B cell (primary cell): ENCODE data around the gene DCBLD2. TPM values are rescaled to one million over a fixed set of nuclear protein-coding genes. Genes with fewer than 3 reads are reported as not detected.

Experiments
- ATAC-seq: fragments of 200-7000 bp; cut with Tn5 transposase; one replicate; pipeline ENCODE4 v1.10.0; 2021; ENCODE audit warnings: low read depth, mild to moderate bottlenecking, moderate number of reproducible peaks, moderate library complexity
- CTCF ChIA-PET: fragments of 350-600 bp; sonication (Branson Sonifier 250); formaldehyde crosslinking; loops from one replicate; lab custom pipeline; 2021; ENCODE audit warnings: antibody characterized with exemption, inconsistent platforms; lab: Charles Lee
- POLR2A ChIA-PET: fragments of 350-600 bp; sonication (Branson Sonifier 250); formaldehyde crosslinking; loops from one replicate; lab custom pipeline; 2021; ENCODE audit warnings: antibody characterized with exemption; lab: Charles Lee
- DNase-seq: peaks from one replicate; pipeline ENCODE4 v3.0.0; 2013
- H2AFZ ChIP-seq: 2 replicates; pipeline ENCODE4 v1.6.1; 2012; ENCODE audit warnings: mild to moderate bottlenecking, low read depth, low read length; ENCODE audit not compliant: insufficient read depth, poor library complexity, severe bottlenecking
- H3K27ac ChIP-seq, 2 donors: 1 replicate in 1 of 2; 2 replicates in 1 of 2; pipeline ENCODE4 v1.5.1; 2012 to 2013; ENCODE audit warnings: low read length in 2 of 2, mild to moderate bottlenecking in 2 of 2, moderate library complexity in 1 of 2
- H3K27me3 ChIP-seq, 4 experiments: fragments of 200-600 bp in 1 of 4; sonication (generic) in 1 of 4; replicated peaks in 1 of 4; 1 replicate in 2 of 4; 2 replicates in 2 of 4; pipeline versions ENCODE4 v1.6.1 to v1.7.0; 2013 to 2016; ENCODE audit warnings: low read length in 3 of 4, mild to moderate bottlenecking in 2 of 4, mixed read lengths in 1 of 4, moderate library complexity in 1 of 4; ENCODE audit not compliant: insufficient read depth in 4 of 4, control insufficient read depth in 3 of 4; ENCODE audit errors: control extremely low read depth in 1 of 4
- H3K36me3 ChIP-seq, 2 experiments: replicated peaks in 1 of 2; 1 replicate in 1 of 2; 2 replicates in 1 of 2; pipeline versions ENCODE4 v1.6.1 to v1.7.1; 2013; ENCODE audit warnings: low read length in 1 of 2; ENCODE audit not compliant: insufficient read depth in 2 of 2, control insufficient read depth in 1 of 2; ENCODE audit errors: control extremely low read depth in 1 of 2, extremely low read depth in 1 of 2
- H3K4me1 ChIP-seq, 2 donors: fragments of 200-600 bp in 1 of 2; sonication (generic) in 1 of 2; 1 replicate in 1 of 2; 2 replicates in 1 of 2; pipeline versions ENCODE4 v1.5.1 to v1.6.1; 2013 to 2017; ENCODE audit warnings: low read length in 2 of 2; ENCODE audit not compliant: control insufficient read depth in 2 of 2, insufficient read depth in 2 of 2
- H3K4me2 ChIP-seq: replicated peaks from 2 replicates; pipeline ENCODE3; 2012; ENCODE audit warnings: mild to moderate bottlenecking, low read depth, low read length; ENCODE audit not compliant: poor library complexity, severe bottlenecking
- H3K4me3 ChIP-seq, 5 experiments: fragments of 200-600 bp in 1 of 5; sonication (generic) in 1 of 5; 1 replicate in 3 of 5; 2 replicates in 2 of 5; pipeline versions ENCODE4 v1.5.1 to v1.7.0; 2011 to 2016; ENCODE audit warnings: low read length in 4 of 5, mild to moderate bottlenecking in 4 of 5, low read depth in 2 of 5, control low read depth in 1 of 5, moderate library complexity in 1 of 5; ENCODE audit not compliant: insufficient read depth in 1 of 5; ENCODE audit errors: control extremely low read depth in 1 of 5, extremely low read depth in 1 of 5
- H3K79me2 ChIP-seq: fragments of 200-600 bp; sonication (generic); one replicate; pipeline ENCODE4 v1.6.0; 2016; ENCODE audit warnings: low read length; ENCODE audit not compliant: control insufficient read depth, insufficient read depth
- H3K9ac ChIP-seq: fragments of 200-600 bp; sonication (generic); 2 replicates; pipeline ENCODE4 v1.6.1; 2017; ENCODE audit warnings: mild to moderate bottlenecking, low read length, moderate library complexity
- H3K9me3 ChIP-seq, 3 donors: one replicate each; pipeline versions ENCODE4 v1.6.1 to v1.7.1; 2013; ENCODE audit warnings: low read length in 2 of 3; ENCODE audit not compliant: control insufficient read depth in 2 of 3, insufficient read depth in 1 of 3; ENCODE audit errors: control extremely low read depth in 1 of 3
- H4K20me1 ChIP-seq: 2 replicates; pipeline ENCODE4 v1.6.0; 2012; ENCODE audit warnings: mild to moderate bottlenecking, low read length; ENCODE audit not compliant: insufficient read depth, control insufficient read depth, poor library complexity, severe bottlenecking
- H3K27ac Mint-ChIP-seq: one replicate; pipeline ENCODE4 v1.8.0; 2021; ENCODE audit warnings: mixed read lengths
- H3K27me3 Mint-ChIP-seq: one replicate; pipeline ENCODE4 v1.8.0; 2021; ENCODE audit warnings: mixed read lengths
- H3K4me1 Mint-ChIP-seq: one replicate; pipeline ENCODE4 v1.8.0; 2021; ENCODE audit warnings: mixed read lengths
- H3K4me3 Mint-ChIP-seq: one replicate; pipeline ENCODE4 v1.8.0; 2021; ENCODE audit warnings: mixed read lengths
- H3K9me3 Mint-ChIP-seq: one replicate; pipeline ENCODE4 v1.8.0; 2022; ENCODE audit warnings: mixed read lengths; ENCODE audit not compliant: insufficient read depth
- EZH2 ChIP-seq: IDR thresholded peaks from 2 replicates; pipeline ENCODE4 v1.6.1; 2012; ENCODE audit warnings: borderline replicate concordance, low read depth, mild to moderate bottlenecking, moderate library complexity, low read length; ENCODE audit not compliant: insufficient read depth, poor library complexity, severe bottlenecking
- WGBS: methylation state at CpG from one replicate; pipeline ENCODE4 v1.1.5; 2013; ENCODE audit warnings: missing lambda C conversion rate; ENCODE audit not compliant: insufficient coverage; 5-methylcytosine and 5-hydroxymethylcytosine counted together
- intact Hi-C: fragments of 100-400 bp; cut with micrococcal nuclease; formaldehyde crosslinking; loops from one replicate; pipeline ENCODE4 v1.10.0; 2022
- polyA plus RNA-seq: library from polyadenylated mRNA; depleted of rRNA; stranded (reverse); fragments of >200 nt; gene quantifications from 2 replicates; pipeline ENCODE4 v1.2.3, GENCODE V29; 2012
- total RNA-seq, 2 donors: library from RNA; stranded (reverse); fragments of 120-200 nt in 1 of 2; gene quantifications; 1 replicate in 1 of 2; 2 replicates in 1 of 2; pipeline versions ENCODE4 v1.2.3 to v1.2.4, GENCODE V29; 2013 to 2022
- TF ChIP-seq, protein P1 (sequence below): fragments of 200-600 bp; IDR thresholded peaks from one replicate; pipeline ENCODE4 v1.8.0; 2022; ENCODE audit warnings: antibody characterized with exemption, mild to moderate bottlenecking

Gene DCBLD2
- total and polyA plus RNA-seq, 2 donors (not counting 1 experiment from before 2014, with no cell fraction given): 0.37 to 3.5 TPM

- Histone ChIP-seq H3K27ac (no peak overlapping the region), H3K4me3 (no peak overlapping the region), H3K9ac (no peak overlapping the region), H3K4me2 (no peak overlapping the region), H3K36me3 (no peaks in the 10 kb centered on the region), H2AFZ (no peak overlapping the region), H3K79me2 (no peaks in the 10 kb centered on the region), H3K4me1 (no peaks in the 10 kb centered on the region), H3K9me3 (no peaks in the 10 kb centered on the region), H4K20me1 (no peaks in the 10 kb centered on the region), H3K27me3 (no peaks in the 10 kb centered on the region)
- ATAC-seq (no peak), DNase-seq (no peak)
- POLR2A ChIA-PET: no interaction called here
- no peak overlapping the region for H3K4me3 Mint-ChIP-seq
- no peaks in the 10 kb centered on the region for H3K9me3 Mint-ChIP-seq
- H3K27me3 Mint-ChIP-seq: peaks cover 2% of the 10 kb centered on the region
- H3K4me1 Mint-ChIP-seq: no peaks in the 10 kb centered on the region
- TF ChIP-seq, protein P1, sequence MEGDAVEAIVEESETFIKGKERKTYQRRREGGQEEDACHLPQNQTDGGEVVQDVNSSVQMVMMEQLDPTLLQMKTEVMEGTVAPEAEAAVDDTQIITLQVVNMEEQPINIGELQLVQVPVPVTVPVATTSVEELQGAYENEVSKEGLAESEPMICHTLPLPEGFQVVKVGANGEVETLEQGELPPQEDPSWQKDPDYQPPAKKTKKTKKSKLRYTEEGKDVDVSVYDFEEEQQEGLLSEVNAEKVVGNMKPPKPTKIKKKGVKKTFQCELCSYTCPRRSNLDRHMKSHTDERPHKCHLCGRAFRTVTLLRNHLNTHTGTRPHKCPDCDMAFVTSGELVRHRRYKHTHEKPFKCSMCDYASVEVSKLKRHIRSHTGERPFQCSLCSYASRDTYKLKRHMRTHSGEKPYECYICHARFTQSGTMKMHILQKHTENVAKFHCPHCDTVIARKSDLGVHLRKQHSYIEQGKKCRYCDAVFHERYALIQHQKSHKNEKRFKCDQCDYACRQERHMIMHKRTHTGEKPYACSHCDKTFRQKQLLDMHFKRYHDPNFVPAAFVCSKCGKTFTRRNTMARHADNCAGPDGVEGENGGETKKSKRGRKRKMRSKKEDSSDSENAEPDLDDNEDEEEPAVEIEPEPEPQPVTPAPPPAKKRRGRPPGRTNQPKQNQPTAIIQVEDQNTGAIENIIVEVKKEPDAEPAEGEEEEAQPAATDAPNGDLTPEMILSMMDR: no peak
- TF ChIP-seq EZH2: no peak
- intact Hi-C loops: no loop called here
- CTCF ChIA-PET: no interaction called here
- H3K27ac Mint-ChIP-seq: no peak overlapping the region
- WGBS: 86% methylated on average over 2 of the region's 3 CpGs
Observed at GRCh38 chr3:98793971-98794370, 107.5 kb downstream of the DCBLD2 start.

DNA sequence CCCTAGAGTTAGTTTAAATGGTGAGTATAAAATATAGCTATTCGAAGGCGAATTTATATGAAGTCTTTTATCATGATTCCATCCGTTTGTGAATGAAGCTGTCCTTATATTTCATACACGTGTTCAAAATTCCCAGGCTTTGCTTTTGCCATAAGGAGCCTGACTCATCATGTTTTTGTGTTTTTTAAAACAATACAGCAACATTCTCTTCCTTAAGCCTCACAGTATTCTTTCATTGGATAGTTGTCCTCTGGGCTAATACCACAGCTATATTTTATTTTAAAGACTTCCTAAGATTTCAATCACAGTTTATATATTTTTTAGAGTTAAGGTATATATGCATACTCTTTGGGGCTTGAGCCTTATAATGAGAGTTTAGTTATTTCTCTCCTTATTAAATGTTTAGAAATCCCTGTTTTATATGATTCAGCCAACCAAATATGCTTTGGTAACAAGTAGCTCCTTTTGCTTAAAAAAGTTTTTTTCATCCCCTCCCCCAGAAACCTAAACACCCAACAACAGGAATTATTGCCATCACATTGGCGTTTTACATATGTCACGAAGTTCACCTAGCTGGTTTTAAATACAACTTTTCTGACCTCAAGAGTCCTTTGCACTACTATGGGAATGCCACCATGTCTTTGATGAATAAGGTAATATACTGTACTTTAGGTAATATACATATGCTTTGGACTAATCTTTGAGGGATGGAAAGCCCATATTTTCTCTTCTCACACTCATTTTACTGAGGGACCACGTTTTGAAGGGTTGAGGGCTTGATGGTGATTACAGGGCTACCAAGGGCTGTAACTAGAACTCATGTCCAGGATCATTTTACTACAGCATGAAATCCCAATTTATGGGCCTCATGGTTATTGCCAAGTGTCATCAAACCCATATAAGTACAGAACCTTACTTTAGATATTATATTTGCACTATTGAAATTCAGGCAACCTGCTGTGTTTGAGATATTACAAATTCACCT is 109.9 kb downstream of the DCBLD2 start:
- Histone ChIP-seq H3K27me3 (no peaks in the 10 kb centered on the region), H3K4me2 (no peak overlapping the region), H3K4me1 (no peaks in the 10 kb centered on the region), H3K27ac (no peak overlapping the region), H3K36me3 (no peaks in the 10 kb centered on the region), H2AFZ (no peak overlapping the region), H3K79me2 (no peaks in the 10 kb centered on the region), H3K9ac (no peak overlapping the region), H3K9me3 (no peaks in the 10 kb centered on the region), H4K20me1 (no peaks in the 10 kb centered on the region), H3K4me3 (no peak overlapping the region)
- intact Hi-C loops: no loop called here
- ATAC-seq (no peak), DNase-seq (no peak)
- Mint-ChIP-seq H3K27ac (no peak overlapping the region), H3K9me3 (no peaks in the 10 kb centered on the region), H3K27me3 (peaks cover 2% of the 10 kb centered on the region), H3K4me3 (no peak overlapping the region), H3K4me1 (no peaks in the 10 kb centered on the region)
- no peak for TF ChIP-seq EZH2
- TF ChIP-seq, protein P1: no peak
- ChIA-PET POLR2A (no interaction called here), CTCF (interaction anchor here (1.0 kb wide), 1 partner anchor 23 kb away, joined by 3 read pairs; no protein-coding TSS in a partner anchor)
- 100% methylated on average over 2 of the region's 7 CpGs for WGBS
